GM12872 (cell line): ENCODE measurements around the gene AHDC1.

Experiments
- CTCF ChIP-seq: IDR thresholded peaks from 3 replicates; pipeline ENCODE4 v1.5.1; 2011; ENCODE audit warnings: low read depth, mild to moderate bottlenecking, low read length, moderate library complexity; ENCODE audit not compliant: insufficient read depth

AHDC1 gene

GRCh38 chr1:27551170-27551952, 52.6 kb downstream of the AHDC1 start:
- no peak for TF ChIP-seq CTCF

GRCh38 chr1:27550510-27551169, 53.3 kb downstream of the AHDC1 start:
- no peak for TF ChIP-seq CTCF

GRCh38 chr1:27549807-27550408, 54.0 kb downstream of the AHDC1 start:
- TF ChIP-seq CTCF: no peak

GRCh38 chr1:27548858-27549719, 54.9 kb downstream of the AHDC1 start:
- no peak for TF ChIP-seq CTCF

- no peak for TF ChIP-seq CTCF
Observed at GRCh38 chr1:27548136-27548853, 55.6 kb downstream of the AHDC1 start.

GRCh38 chr1:27547220-27548116, 56.5 kb downstream of the AHDC1 start:
- no peak; the same call in 2 of the 3 replicates for TF ChIP-seq CTCF
